PC-9 (cell line): ENCODE measurements around the gene VWA8. TPM values are rescaled to one million over a fixed set of nuclear protein-coding genes. Genes with fewer than 3 reads are reported as not detected.

Source experiments
- BruUV-seq: library from RNA; stranded (reverse); fragments of 400-500 nt; replicated peaks from 2 replicates; lab custom pipeline; 2021; lab: Mats Ljungman, UMichigan
- CTCF ChIA-PET: fragments of 300-600 bp; sonication (Branson Sonifier 250); formaldehyde crosslinking; loops from one replicate; lab custom pipeline; 2022; ENCODE audit warnings: antibody characterized with exemption; lab: Charles Lee
- POLR2A ChIA-PET: fragments of 300-600 bp; sonication (Branson Sonifier 250); formaldehyde crosslinking; loops from one replicate; lab custom pipeline; 2022; ENCODE audit warnings: antibody characterized with exemption; ENCODE audit not compliant: unreplicated experiment; lab: Charles Lee
- DNase-seq, 2 experiments: peaks; one replicate each; pipeline versions ENCODE4 v3.0.0 to v3.0.0-alpha.2; 2015 to 2022; ENCODE audit warnings: mixed read lengths in 1 of 2
- H2AFZ ChIP-seq: fragments of 200-600 bp; sonication (generic); 2 replicates; pipeline ENCODE4 v1.8.1; 2017; ENCODE audit warnings: antibody characterized with exemption
- H3F3A ChIP-seq: fragments of 200-600 bp; sonication (generic); 2 replicates; pipeline ENCODE4 v1.8.1; 2017; ENCODE audit warnings: antibody characterized with exemption, mild to moderate bottlenecking, low read depth; ENCODE audit not compliant: insufficient read depth
- H3K27ac ChIP-seq: fragments of 200-600 bp; sonication (generic); 2 replicates; pipeline ENCODE4 v1.6.1; 2016; ENCODE audit warnings: mixed run types
- H3K27me3 ChIP-seq: fragments of 200-600 bp; sonication (generic); 2 replicates; pipeline ENCODE4 v1.6.1; 2016; ENCODE audit warnings: low read depth, mixed run types; ENCODE audit not compliant: insufficient read depth
- H3K36me3 ChIP-seq: fragments of 200-600 bp; sonication (generic); 2 replicates; pipeline ENCODE4 v1.6.1; 2016; ENCODE audit warnings: low read depth, mixed run types
- H3K4me1 ChIP-seq: fragments of 200-600 bp; sonication (generic); replicated peaks from 2 replicates; pipeline ENCODE4 v1.6.1; 2016; ENCODE audit warnings: mixed run types; ENCODE audit not compliant: insufficient read depth
- H3K4me2 ChIP-seq: fragments of 200-600 bp; sonication (generic); 2 replicates; pipeline ENCODE4 v1.6.1; 2017; ENCODE audit warnings: mixed run types
- H3K4me3 ChIP-seq: fragments of 200-600 bp; sonication (generic); 2 replicates; pipeline ENCODE4 v1.6.1; 2016; ENCODE audit warnings: mixed run types
- H3K79me2 ChIP-seq: fragments of 200-600 bp; sonication (generic); 2 replicates; pipeline ENCODE4 v1.6.1; 2017; ENCODE audit warnings: low read depth, mixed run types
- H3K9me2 ChIP-seq: fragments of 200-600 bp; sonication (generic); 2 replicates; pipeline ENCODE4 v1.8.1; 2017; ENCODE audit warnings: mild to moderate bottlenecking; ENCODE audit not compliant: insufficient read depth
- H3K9me3 ChIP-seq: fragments of 200-600 bp; sonication (generic); 2 replicates; pipeline ENCODE4 v1.8.1; 2016; ENCODE audit warnings: low read depth; ENCODE audit not compliant: insufficient read depth
- H4K20me1 ChIP-seq: fragments of 200-600 bp; sonication (generic); 2 replicates; pipeline ENCODE4 v1.8.1; 2017; ENCODE audit not compliant: insufficient read depth
- CTCF ChIP-seq: fragments of 200-600 bp; sonication (generic); conservative IDR thresholded peaks from 2 replicates; pipeline ENCODE4 v1.6.1; 2017; ENCODE audit warnings: mixed run types, antibody characterized with exemption, mild to moderate bottlenecking, moderate library complexity
- EZH2 ChIP-seq: fragments of 200-600 bp; sonication (generic); IDR thresholded peaks from 2 replicates; pipeline ENCODE4 v1.8.0; 2017; ENCODE audit warnings: antibody characterized with exemption, low read depth
- intact Hi-C: fragments of 100-400 bp; cut with micrococcal nuclease; formaldehyde crosslinking; loops from one replicate; pipeline ENCODE4 v1.10.0; 2022; ENCODE audit not compliant: unreplicated experiment
- total RNA-seq: library from RNA; stranded (reverse); gene quantifications from 2 replicates; pipeline ENCODE4 v1.2.3, GENCODE V29; 2021

VWA8 gene
- total RNA-seq, 1 experiment from 2014 or later: 14.1 TPM

- BruUV-seq: no TSS peak
- Histone ChIP-seq H3K79me2 (no peaks in the 10 kb centered on the region), H3K27me3 (no peaks in the 10 kb centered on the region), H3K9me3 (no peaks in the 10 kb centered on the region), H2AFZ (no peak overlapping the region), H3K27ac (no peak overlapping the region), H3K4me2 (no peak overlapping the region), H3K4me3 (no peak overlapping the region), H4K20me1 (no peaks in the 10 kb centered on the region), H3K36me3 (no peaks in the 10 kb centered on the region; the same call in 1 of the 2 replicates), H3F3A (no peaks in the 10 kb centered on the region), H3K9me2 (no peaks in the 10 kb centered on the region), H3K4me1 (no peaks in the 10 kb centered on the region)
- DNase-seq: peak in 1 of 2 experiments; percentile 37
- intact Hi-C loops: no loop called here
- TF ChIP-seq EZH2 (no peak), CTCF (no peak)
- POLR2A ChIA-PET: no interaction called here
- CTCF ChIA-PET: no interaction called here
Observed at GRCh38 chr13:41813426-41813825, 147.5 kb downstream of the VWA8 start.

DNA sequence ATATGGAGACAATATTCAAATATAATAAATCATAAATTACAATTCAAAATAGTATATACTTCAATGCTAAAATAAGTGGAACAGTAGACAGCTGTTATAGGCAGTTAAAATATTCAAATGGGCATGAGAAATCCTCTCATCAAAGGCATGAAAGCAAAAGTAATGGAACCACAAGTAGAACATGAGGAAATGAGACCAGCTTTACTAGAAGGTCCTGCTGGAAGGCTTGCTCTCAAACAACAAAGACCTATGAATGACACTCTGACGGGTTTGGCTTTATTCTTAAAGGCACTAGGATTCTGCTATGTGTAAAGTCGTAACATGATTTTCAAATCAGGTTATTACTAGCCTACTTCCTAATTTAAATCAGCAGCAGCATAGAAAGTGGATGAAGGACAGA lies 148.1 kb downstream of the VWA8 start:
- CTCF ChIA-PET: no interaction called here
- H3K9me3 ChIP-seq: no peaks in the 10 kb centered on the region

GRCh38 chr13:41812237-41812636 lies 148.7 kb downstream of the VWA8 start:
- no peak for DNase-seq
- ChIA-PET CTCF (no interaction called here), POLR2A (no interaction called here)
- no peaks in the 10 kb centered on the region for H4K20me1 ChIP-seq
- H3K4me2 ChIP-seq: no peak overlapping the region
- no peaks in the 10 kb centered on the region for H3K79me2 ChIP-seq
- no peaks in the 10 kb centered on the region for H3K9me2 ChIP-seq
- no TSS peak for BruUV-seq
- no peaks in the 10 kb centered on the region for H3K4me1 ChIP-seq
- H3K27me3 ChIP-seq: no peaks in the 10 kb centered on the region
- H2AFZ ChIP-seq: no peak overlapping the region
- H3K4me3 ChIP-seq: no peak overlapping the region
- TF ChIP-seq EZH2: no peak
- TF ChIP-seq CTCF: no peak
- H3K36me3 ChIP-seq: no peaks in the 10 kb centered on the region; the same call in 1 of the 2 replicates
- H3F3A ChIP-seq: no peaks in the 10 kb centered on the region
- intact Hi-C loops: no loop called here
- H3K9me3 ChIP-seq: no peaks in the 10 kb centered on the region
- H3K27ac ChIP-seq: no peak overlapping the region

More for the DNA sequence above, 148.1 kb downstream of the VWA8 start:
- Histone ChIP-seq H3K79me2 (no peaks in the 10 kb centered on the region), H3K4me3 (no peak overlapping the region), H3K36me3 (no peaks in the 10 kb centered on the region; the same call in 1 of the 2 replicates), H3K27me3 (no peaks in the 10 kb centered on the region), H3K4me2 (no peak overlapping the region), H2AFZ (no peak overlapping the region), H3F3A (no peaks in the 10 kb centered on the region), H3K27ac (no peak overlapping the region), H4K20me1 (no peaks in the 10 kb centered on the region), H3K4me1 (no peaks in the 10 kb centered on the region), H3K9me2 (no peaks in the 10 kb centered on the region)
- intact Hi-C loops: no loop called here
- POLR2A ChIA-PET: no interaction called here
- no peak for DNase-seq
- BruUV-seq: no TSS peak
- no peak for TF ChIP-seq EZH2
- no peak for TF ChIP-seq CTCF
